HG02571 (cell line): ENCODE measurements around the gene EDDM13.
"Not testable (repeated sequence)": the region's sequence is repeated elsewhere in the genome, so short reads cannot be mapped to it uniquely, and the experiment has no call there.

Source experiments
- ATAC-seq: cut with Tn5 transposase; IDR thresholded peaks from one replicate; pipeline ENCODE4 v1.9.1; 2021; ENCODE audit warnings: mild to moderate bottlenecking, moderate library complexity; ENCODE audit not compliant: unreplicated experiment

Gene EDDM13, protein sequence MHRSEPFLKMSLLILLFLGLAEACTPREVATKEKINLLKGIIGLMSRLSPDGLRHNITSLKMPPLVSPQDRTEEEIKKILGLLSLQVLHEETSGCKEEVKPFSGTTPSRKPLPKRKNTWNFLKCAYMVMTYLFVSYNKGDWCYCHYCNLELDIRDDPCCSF

GRCh38 chr19:56272161-56272798 lies at the start of gene EDDM13:
Gene EDDM13, plus strand, starts transcription at chr19:56272748. Its CDS starts 87 bp downstream, at chr19:56272835.
- no peak for ATAC-seq

- no peak for ATAC-seq
Measured at GRCh38 chr19:56222901-56223300, 49.6 kb upstream of the EDDM13 start.

GRCh38 chr19:56223481-56223880 lies 49.1 kb upstream of the EDDM13 start:
- no peak for ATAC-seq

DNA sequence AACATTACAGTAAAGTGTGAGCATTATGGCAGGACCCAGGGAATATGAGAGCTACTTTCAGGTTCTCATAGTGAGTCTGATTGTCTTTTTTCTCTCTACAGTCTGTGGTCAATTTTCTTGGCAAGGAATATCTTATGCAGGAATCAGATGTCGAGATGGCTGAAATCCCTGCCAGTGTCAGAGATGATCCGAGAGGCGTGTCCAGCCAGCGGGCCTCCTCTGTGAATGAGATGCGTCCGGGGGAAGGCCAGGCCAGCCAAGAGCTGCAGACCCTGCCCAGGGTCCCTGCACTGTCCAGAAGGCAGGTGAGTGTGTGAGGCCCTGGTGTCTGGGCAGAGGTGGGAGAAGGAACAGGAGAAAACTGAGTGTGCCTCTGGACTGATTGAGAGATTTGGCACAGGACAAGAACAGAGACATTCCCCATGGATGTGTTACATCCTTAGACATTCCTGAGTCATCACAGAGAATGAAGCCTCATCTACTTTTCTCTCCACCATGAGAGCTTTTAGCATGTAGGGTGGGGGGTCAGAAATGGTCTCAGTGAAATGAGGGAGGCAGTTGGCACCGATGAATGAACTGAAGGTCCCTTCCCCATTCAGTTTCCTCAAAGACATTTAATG lies 27.3 kb upstream of the EDDM13 start:
- ATAC-seq: no peak

DNA sequence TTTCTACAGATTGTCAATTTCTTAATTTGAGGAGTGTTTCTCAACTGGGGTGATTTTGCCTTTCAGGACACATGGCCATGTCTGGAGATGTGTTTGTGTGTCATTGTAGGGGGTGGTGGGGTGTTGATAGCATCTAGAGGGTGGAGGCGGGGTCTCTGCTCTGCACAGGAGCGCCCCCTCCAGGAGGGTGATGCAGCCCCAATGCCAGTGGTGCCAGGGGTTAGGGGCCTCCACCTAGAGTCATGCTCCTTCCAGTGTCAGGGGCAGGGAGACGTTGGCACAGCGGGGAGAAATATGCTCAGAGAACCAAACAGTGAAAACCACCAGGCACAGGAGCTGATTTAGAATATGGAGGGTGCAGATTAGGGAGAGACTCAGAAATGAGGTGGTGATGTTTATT lies 26.8 kb upstream of the EDDM13 start:
- ATAC-seq: not testable (repeated sequence)

- not testable (repeated sequence) for ATAC-seq
Measured at GRCh38 chr19:56248736-56249338, 23.7 kb upstream of the EDDM13 start.

- ATAC-seq: no peak
Measured at GRCh38 chr19:56252699-56253422, 19.7 kb upstream of the EDDM13 start.

DNA sequence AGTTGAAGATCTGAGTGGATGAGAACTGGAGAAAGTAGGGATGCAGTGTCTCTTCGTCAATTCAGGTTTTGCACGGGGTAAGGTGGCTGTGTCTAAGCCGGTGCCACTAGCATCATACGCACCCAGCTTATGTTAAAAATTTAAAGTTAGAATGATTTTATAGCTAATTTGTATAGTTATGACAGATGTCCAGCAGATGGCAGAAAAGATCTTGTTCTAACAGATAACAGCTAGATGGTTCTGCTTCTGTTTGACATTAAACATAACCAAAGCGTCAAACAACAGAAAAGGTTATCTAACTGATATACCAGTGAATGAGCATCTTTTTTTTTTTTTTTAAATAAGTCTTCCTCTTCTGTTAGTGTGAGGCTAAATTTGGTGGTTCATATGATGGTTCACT lies 18.8 kb upstream of the EDDM13 start:
- no peak for ATAC-seq

DNA sequence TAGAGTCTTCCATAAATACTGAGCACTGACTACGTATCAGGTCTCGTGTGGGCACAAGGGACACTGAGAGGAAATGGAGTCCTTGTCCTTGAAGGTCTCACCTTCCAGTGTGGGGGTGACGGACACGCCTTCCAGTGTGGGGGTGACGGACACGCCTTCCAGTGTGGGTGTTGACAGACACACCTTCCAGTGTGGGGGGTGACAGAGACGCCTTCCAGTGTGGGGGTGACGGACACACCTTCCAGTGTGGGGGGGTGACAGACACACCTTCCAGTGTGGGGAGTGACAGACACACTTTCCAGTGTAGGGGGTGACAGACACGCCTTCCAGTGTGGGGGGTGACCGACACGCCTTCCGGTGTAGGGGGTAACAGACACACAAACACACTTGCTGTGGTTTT lies 14.3 kb upstream of the EDDM13 start:
- ATAC-seq: no peak

DNA sequence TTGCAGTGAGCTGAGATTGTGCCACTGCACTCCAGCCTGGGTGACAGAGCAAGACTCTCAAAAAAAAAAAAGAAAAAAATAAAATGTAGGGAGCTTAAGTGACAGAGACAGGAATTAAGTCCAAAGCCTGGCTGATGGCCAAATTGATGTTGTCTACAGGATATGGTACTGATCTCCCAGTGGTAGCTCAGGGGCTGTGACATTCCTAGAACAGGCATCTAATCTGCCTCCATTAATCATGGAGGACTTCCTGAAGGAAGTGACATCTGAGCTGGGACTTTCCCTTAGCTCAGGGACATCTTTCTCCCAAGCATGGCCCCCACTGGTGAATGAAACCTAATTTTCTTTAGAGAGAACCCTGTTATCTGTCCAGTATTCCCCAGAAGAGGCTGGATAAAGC lies 11.4 kb upstream of the EDDM13 start:
- no peak for ATAC-seq

DNA sequence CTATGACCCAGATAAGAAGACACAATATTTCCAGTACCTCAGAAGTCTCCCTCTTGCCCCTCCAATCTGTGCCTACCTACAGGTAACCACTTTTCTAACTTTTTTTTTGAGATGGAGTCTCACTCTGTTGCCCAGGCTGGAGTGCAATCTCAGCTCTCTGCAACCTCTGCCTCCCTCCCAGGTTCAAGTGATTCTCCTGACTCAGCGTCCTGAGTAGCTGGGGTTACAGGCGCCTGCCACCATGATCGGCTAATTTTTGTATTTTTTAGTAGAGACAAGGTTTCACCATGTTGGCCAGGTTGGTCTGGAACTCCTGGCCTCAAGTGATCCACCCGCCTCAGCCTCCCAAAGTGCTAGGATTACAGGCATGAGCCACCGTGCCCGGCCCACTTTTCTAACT lies 10.6 kb upstream of the EDDM13 start:
- not testable (repeated sequence) for ATAC-seq

DNA sequence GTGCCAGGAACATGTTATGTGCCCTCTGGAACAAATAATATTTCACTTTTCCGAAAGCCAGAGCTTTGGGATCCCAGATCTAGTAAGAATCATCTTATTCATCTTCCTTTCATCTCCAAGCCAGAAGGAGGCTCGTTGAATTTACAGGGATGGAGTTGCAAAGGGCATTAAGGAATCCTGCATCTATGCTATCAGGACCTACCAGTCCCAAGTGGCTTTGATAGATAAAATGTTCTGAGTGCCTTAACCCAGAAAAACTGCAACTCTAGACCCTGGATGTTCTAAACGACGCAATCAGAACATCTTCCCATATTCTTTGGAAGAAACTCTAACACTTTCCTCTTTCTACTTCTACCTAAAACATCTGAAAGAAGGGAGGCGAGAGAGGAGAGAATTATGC lies 9.2 kb upstream of the EDDM13 start:
- no peak for ATAC-seq

- ATAC-seq: no peak
Measured at GRCh38 chr19:56266051-56266450, 6.5 kb upstream of the EDDM13 start.

GRCh38 chr19:56269348-56269747 lies 3.2 kb upstream of the EDDM13 start:
- ATAC-seq: no peak

- no peak for ATAC-seq
Measured at GRCh38 chr19:56270676-56271075, 1.9 kb upstream of the EDDM13 start.

- ATAC-seq: no peak
Measured at GRCh38 chr19:56271151-56271550, 1.4 kb upstream of the EDDM13 start.

DNA sequence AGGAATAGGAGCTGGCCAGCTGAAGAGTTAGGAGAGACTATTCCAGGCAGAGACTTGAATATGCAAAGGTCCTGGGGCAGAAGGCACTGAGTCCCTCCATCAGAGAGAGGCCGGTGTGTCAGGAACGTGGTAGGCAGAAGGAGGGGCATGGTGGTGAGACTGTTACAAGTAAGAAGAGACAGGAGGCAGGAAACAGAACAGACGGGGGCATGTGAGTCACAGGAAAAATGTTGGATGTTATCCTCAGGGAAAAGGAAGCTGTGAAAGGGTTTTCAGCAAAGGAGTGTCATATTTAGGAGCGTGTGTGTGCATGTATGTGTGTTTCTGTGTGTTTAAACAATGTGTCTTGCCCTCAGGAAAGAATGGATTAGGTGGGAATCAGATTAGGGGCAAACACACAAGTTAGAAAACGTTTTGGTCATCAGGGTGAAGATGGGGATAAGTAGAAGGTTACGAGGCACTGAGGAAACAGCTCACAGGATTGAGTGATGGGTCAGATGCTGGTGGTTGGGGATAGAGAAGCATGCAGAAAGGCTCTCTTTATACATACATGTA lies 1.1 kb downstream of the EDDM13 start:
- no peak for ATAC-seq

DNA sequence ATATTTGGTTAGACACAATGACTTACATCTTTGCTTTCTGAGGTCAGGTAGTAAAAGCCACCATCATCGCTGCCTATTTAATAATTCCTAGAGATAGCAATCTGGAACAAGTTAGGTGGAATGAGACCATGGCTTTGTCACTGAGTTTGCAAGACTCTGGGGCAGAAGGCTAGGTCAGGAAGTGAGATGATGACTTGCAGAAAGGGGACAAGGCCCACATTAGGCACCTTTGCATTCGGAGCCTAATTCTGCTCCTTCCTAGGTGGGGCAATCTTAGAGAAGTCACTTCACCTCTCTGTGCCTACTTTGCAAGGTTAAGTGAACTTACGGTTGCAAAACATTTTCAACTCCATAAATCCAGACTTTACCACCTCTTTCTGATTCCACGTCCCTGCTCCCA lies 10.3 kb downstream of the EDDM13 start:
- no peak for ATAC-seq

- ATAC-seq: no peak
Measured at GRCh38 chr19:56284746-56285145, 12.2 kb downstream of the EDDM13 start.

DNA sequence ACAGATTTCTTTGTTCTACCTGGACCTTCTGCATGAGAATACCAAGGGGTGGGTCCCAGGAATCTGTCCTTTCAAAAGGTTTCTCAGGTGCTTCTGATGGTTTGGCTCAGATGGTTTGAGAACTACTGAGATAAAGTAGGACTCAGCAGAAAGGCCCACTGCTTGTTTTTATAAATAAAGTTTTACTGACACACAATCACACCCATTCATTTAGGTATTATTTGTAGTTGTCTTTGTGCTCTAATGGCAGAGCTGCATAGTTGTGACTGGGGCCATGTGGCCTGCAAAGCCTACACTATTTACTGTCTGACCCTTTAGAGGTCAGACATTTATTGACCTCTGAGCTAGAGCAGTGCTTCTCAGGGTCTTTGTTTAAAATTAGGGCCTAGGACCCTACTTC lies 17.6 kb downstream of the EDDM13 start:
- ATAC-seq: no peak

DNA sequence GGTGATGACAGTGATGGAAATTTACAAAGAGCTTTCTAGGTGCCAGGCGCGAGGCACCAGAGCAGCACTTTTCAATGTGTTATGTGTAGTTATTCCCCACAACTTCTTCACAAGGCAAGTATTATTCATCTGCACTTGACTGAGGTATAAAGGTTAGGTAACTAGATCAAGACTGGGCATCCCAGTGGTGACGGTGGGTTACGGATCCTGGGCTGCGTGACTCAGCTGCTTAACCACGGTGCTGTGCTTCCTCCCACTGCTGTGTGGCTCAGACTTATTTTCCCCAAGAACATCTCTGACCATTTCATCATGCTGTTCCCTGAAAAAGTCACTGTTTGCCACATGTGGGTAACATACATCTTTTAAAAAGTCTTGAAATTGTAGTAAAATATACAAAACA lies 19.3 kb downstream of the EDDM13 start:
- no peak for ATAC-seq
